Measurements from ENCODE around the gene POU4F1. TPM values are rescaled to one million over a fixed set of nuclear protein-coding genes. Genes with fewer than 3 reads are reported as not detected.
A peak's percentile ranks its signal among the peaks of the same experiment; 100 is the strongest.

The POU4F1 gene
- total RNA-seq, 1 donor from 2014 or later: not detected

- Histone ChIP-seq H3K36me3 (peaks cover 11 to 12% of the 10 kb centered on the region in 2 donors), H3K27ac (no peak overlapping the region), H3K9me3 (no peaks in the 10 kb centered on the region), H3K4me1 (no peaks in the 10 kb centered on the region), H3K4me3 (no peak overlapping the region), H3K27me3 (no peaks in the 10 kb centered on the region)
- TF ChIP-seq CTCF (IDR thresholded peaks at IDR 0.05): no peak
- intact Hi-C loops (cut with DNase I): no loop called here
- DNase-seq (ENCODE audit: low spot score in 2 of 2): no peak
These were observed 17.7 kb upstream of the POU4F1 start for GRCh38 chr13:78620936-78621470.

- no peak overlapping the region for H3K4me3 ChIP-seq
- no peaks in the 10 kb centered on the region for H3K4me1 ChIP-seq
- intact Hi-C loops (cut with DNase I): no loop called here
- H3K27me3 ChIP-seq: no peaks in the 10 kb centered on the region
- no peak for DNase-seq (ENCODE audit: low spot score in 2 of 2)
- H3K9me3 ChIP-seq: no peaks in the 10 kb centered on the region
- no peak for TF ChIP-seq CTCF (IDR thresholded peaks at IDR 0.05)
- peaks cover 11 to 19% of the 10 kb centered on the region in 2 donors for H3K36me3 ChIP-seq
- no peak overlapping the region for H3K27ac ChIP-seq
These were observed 15.1 kb upstream of the POU4F1 start for GRCh38 chr13:78618411-78618810.

GRCh38 chr13:78611040-78611439, 7.7 kb upstream of the POU4F1 start:
- Histone ChIP-seq H3K9me3 (no peaks in the 10 kb centered on the region), H3K4me3 (no peak overlapping the region), H3K4me1 (peaks cover 8 to 15% of the 10 kb centered on the region in 2 donors), H3K36me3 (peaks cover 0 to 8% of the 10 kb centered on the region in 2 donors), H3K27ac (no peak overlapping the region), H3K27me3 (peaks cover 26% of the 10 kb centered on the region)
- no peak for TF ChIP-seq CTCF (IDR thresholded peaks at IDR 0.05)
- DNase-seq (ENCODE audit: low spot score in 2 of 2): no peak
- intact Hi-C loops (cut with DNase I): no loop called here

GRCh38 chr13:78610381-78610883, 7.1 kb upstream of the POU4F1 start:
- Histone ChIP-seq H3K36me3 (peaks cover 0 to 2% of the 10 kb centered on the region in 2 donors), H3K9me3 (no peaks in the 10 kb centered on the region), H3K27ac (no peak overlapping the region), H3K27me3 (peaks cover 30% of the 10 kb centered on the region), H3K4me1 (peaks cover 8 to 15% of the 10 kb centered on the region in 2 donors), H3K4me3 (no peak overlapping the region)
- no peak for TF ChIP-seq CTCF (IDR thresholded peaks at IDR 0.05)
- no peak for DNase-seq (ENCODE audit: low spot score in 2 of 2)
- intact Hi-C loops (cut with DNase I): no loop called here

GRCh38 chr13:78609464-78610205, 6.3 kb upstream of the POU4F1 start:
- no peak for TF ChIP-seq CTCF (IDR thresholded peaks at IDR 0.05)
- no peak overlapping the region for H3K27ac ChIP-seq
- H3K9me3 ChIP-seq: no peaks in the 10 kb centered on the region
- peak overlapping the region; percentile 61 to 63 for H3K4me3 ChIP-seq
- H3K4me1 ChIP-seq: peaks cover 8 to 15% of the 10 kb centered on the region in 2 donors
- intact Hi-C loops (cut with DNase I): no loop called here
- H3K36me3 ChIP-seq: no peaks in the 10 kb centered on the region
- peaks cover 38% of the 10 kb centered on the region for H3K27me3 ChIP-seq
- DNase-seq (ENCODE audit: low spot score in 2 of 2): no peak
